Endometrial microvascular endothelial cells (primary cell): ENCODE results near the gene C7. TPM values are rescaled to one million over a fixed set of nuclear protein-coding genes. Genes with fewer than 3 reads are reported as not detected.
"Not testable (repeated sequence)": the region's sequence is repeated elsewhere in the genome, so short reads cannot be mapped to it uniquely, and the experiment has no call there.

Experiments
- in situ Hi-C: cut with HindIII; loops from 2 replicates; pipeline ENCODE4 v1.10.0; 2017; ENCODE audit warnings: low sequenced_read_pairs, low pct_unique_long_range_greater_than_20kb; ENCODE audit errors: inconsistent ontology term
- total RNA-seq: library from RNA; depleted of rRNA; stranded (reverse); fragments of >200 nt; gene quantifications from one replicate; pipeline ENCODE4 v1.2.3, GENCODE V29; 2015; ENCODE audit errors: inconsistent ontology term

C7 gene
- total RNA-seq, 1 donor from 2014 or later = not detected

DNA sequence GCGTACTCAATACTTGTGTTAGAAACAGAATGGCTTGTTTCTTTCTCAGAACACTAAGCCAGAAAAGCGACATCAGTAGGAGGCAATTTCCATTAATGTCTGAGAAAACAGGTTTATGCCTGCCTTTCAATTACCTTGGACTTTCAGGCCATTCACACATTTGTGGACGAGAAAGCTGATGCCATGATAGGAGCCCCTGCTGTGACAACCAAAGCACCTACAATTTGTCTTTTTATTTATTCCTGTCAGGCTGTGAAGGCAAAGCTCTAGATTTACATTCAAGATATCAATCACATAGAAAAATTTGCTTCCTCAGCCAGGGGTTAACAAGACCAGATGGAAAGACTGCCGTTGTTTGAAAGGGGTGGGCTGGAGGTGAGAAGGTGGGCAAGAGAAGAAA lies 76.2 kb downstream of the C7 start:
- in situ Hi-C loops = no loop called here

DNA sequence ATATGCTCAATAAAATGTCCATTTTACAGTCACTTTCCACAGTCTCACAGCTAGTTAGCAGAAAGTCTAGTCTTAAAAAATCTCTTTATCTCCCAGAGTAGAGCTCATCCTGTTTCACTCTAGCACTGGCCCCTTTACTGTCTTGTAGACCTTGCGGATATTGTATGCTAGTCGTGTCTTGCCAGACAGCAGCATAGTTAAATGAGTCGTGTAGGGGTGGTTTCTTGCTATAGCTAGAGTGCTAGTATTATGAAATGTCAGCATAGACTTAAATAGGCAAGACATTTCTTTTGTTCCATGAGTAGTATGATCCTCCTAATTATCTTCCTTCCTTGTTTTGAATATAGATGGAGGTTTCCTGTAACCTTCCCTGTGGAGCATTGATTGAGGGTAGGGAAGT lies 77.4 kb downstream of the C7 start:
- in situ Hi-C loops = no loop called here

DNA sequence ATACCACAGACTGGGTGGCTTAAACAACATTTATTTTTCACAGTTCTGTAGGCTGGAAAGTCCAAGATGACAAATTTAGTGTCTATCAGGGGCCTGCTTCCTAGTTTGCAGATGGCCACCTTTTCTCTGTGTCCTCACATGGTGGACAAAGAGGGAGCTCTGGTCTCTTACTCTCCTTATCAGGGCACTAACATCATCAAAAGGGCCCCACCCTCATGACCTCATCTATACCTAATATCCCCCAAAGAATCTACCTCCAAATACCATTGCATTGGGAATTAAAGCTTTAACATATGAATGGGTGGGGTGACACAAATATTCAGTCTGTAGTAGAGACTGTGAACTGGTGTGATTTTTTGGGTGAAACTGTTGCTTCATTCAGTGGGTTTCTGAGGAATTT lies 78.1 kb downstream of the C7 start:
- in situ Hi-C loops = no loop called here

DNA sequence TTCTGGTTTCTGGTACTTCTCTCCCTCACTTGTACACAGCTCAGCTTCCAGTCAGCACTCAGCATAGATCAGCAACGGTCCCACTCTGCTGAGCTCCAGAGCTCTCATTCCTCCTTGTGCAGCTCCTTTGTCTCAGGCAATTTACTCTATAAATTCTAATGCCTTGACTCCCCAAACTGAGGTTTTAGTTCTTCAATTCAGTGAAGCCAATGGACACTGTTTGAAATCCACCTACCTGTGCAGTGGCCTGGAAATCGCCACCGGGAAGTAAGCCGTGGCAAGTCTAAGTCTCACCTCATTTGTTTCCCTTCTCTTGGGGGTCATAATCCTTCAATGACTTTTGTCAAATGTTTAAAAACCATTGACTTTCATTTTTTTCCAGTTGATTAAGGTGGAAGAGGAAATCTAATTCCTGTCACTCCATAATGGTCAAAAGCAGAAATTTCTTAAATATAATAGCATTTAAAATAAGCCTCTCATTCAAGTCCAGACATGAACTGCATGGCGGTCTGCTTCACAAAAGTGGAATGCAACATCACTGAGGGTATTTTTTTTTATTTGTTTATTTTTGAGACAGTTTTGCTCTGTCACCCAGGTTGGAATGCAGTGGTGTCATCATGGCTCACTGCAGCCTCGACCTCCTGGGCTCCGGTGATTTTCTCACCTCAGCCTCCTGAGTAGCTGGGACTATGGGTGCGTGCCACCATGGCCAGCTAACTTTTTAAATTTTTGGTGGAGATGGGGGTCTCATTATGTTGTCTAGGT lies 79.6 kb downstream of the C7 start:
- in situ Hi-C loops = no loop called here

DNA sequence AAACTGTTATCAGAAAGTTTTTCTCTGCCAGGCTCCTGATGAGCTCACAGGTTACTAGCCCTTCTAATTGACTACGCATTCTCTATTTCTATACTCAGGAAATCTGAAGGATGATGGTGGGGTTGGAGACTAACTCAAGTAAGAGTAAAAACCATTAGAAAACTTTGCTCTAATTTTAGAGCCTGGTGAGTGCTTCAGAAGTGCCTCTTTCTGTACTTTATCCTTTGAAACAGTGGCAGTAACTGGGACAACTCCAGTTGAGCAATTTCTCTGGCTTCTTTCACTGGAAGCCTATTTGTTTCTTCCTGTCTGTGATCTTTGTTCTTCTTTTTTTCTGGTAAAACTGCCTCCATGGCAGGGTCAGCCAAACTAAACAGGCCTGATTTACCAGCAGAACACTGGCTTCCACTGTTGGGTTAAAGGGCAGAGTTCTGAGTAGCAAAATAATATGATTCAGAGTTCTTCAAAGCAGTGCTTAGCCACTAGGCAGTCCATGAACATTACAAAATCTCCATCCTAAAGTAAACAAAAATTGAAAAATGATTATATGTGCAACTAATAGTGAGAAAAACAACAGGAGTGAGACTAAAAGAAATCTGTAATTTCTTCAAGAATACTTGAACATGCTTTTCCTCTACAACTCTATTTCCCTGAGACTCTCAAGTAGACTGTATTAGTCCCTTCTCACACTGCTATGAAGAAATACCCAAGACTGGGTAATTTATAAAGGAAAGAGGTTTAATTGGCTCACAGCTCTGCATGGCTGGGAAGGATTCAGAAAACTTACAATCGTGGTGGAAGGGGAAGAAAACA lies 82.1 kb downstream of the C7 start:
- in situ Hi-C loops = no loop called here

DNA sequence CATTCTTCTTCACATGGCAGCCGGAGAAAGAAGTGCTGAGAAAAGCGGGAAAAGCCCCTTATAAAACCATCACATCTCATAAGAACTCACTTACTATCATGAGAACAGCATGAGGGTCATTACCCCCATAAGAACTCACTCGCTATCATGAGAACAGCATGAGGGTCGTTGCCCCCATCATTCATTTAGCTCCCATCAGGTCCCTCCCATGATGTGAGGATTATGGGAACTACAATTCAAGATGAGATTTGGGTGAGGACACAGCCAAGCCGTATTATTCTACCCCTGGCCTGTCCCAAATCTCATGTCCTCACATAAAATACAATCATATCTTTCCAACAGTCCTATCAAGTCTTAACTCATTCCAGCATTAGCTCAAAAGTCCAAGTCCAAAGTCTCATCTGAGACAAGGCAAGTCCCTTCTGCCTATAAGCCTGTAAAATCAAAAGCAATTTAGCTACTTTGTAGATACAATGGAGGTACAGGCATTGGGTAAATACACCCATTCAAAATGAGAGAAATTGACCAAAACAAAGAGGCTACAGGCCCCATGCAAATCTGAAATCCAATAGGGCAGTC lies 82.8 kb downstream of the C7 start:
- in situ Hi-C loops = no loop called here

DNA sequence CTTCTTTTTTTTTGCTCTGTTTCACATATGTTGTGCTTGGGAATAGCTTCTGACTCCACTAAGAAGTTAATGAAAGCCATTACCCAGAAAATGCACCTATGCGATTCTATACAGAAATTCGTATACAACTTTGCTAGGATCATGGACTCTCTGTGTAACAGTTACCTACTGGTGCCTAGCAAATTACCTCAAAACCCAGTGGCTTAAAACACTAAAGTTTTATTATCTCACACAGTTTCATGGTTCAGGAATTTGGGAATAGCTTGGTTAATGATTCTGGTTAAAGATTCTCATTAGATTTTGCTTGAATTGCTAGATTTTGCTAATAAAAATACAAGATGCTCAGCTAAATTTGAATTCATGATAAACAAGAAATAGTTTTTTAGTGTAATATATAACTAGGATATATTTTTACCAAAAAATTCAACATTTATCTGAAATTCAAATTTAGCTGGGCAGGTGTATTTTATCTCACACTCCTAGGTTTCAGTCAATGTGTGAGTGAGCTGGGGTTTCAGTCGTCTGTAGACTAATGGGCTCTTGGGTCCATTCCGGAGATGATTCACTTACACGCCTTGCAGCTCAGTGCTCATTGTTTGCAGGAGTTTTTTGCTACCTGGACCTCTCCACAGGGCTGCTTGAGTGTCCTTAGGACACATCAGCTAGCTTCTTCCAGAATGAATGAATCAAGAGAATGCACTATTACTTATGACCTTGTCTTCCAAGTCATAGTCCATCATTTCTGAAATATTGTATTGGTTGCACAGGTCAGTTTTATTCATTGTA lies 86.7 kb downstream of the C7 start:
- in situ Hi-C loops = no loop called here

DNA sequence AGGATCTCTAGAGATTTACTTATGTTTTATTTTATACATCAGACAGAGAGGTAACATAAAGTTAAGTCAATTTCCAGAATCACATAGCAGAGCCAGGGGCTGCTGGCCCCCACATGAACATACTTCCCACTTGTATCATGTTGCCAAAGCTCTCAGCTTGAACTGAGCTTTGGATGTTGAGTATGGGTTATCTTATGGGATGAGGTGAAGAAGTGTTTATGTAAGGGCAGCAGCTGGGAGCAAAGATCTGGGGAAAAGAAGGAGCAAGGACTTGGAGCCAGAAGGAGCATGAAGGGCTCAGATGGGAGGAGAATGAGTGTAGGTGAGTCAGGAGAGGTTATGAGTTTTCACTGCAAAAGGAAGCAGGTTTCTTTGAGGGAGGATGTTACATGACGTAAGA lies 89.8 kb downstream of the C7 start:
- in situ Hi-C loops = no loop called here

DNA sequence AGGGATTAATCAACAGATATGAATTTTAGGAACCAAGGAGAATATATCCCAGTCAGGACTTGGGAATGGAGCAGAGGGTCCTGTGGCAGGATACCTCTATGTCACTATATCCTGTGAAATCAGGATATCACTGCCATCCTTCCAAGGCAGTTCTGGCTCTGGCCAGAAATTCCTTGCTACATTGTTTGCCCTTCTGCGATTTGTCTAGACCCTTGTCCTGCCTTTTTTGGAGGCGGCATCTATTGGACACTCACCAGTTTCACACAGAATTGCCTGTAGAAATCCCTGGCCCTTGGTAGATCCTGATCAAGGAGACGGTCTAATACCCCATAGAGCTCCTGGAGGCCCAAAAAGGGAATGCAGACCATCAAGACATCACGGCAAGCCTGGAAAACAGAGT lies 90.7 kb downstream of the C7 start:
- in situ Hi-C loops = no loop called here

DNA sequence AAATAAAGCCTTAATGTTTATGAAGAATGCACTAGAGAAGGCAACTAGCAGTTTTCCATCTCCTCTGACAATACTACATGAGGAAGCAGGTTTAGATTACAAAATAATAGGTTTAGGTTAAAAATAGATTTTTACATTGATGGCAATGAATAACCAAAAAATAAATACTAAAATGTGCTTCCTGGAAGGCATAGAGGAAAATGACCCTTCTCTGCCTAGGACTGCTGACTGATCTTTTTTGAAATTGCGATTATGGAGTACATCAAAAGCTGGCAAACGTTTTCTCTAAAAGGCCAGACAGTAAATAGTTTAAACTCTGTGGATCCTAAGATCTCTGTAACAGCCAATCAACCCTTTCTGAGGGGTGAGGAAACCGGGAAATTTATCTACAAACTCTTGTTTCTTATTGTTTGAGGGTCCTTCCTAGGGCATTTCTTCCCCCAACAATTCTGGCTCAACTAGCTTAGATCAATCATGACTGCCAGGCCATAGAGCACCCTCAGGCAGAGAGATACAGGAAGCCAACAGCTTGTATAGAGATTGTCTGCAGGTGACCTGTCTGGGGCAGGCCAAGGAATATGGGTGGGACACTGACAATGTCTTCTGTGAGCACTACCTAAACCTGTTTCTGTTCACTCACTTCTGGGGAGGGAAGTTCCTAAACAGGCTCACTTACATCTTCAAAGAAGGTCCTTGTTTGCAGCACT lies 94.5 kb downstream of the C7 start:
- in situ Hi-C loops = no loop called here

DNA sequence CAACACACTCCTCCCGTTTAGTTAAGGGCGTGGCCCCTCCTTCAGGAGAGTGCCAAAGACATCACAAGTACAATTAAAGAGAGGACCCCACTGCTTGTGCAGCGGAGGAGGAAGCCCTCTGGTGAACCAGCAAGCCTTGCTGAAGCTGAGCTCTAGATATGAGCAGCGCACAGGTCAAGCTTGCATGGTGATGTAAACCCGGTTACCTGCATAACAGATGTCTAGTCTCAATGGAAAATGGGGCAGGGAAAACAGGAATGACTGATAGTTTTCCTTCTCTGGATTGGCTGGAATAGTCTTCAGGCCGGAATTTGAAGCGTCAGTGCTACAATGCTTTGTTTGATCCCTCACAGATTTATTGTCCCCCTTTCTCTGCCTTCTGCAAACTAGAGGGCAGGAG lies 95.6 kb downstream of the C7 start:
- in situ Hi-C loops = no loop called here

DNA sequence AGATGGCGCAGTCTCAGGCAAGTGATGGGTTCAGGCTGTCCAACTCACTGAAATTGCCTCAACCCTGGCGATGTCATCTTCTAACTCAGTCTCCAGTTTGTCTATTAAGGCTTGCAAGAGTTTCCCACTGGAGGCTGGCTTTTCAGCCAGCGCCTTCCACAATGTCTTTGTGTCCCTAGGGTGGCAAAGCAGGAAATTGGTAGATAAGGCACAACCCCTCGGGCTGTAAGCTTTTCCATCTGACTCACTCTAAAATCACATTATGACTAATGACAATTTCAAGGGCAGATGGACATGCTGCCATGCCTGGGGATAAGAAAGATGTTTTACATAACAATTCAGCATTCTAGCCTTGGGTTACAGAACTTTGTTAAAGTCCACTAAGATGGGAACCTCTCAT lies 99.9 kb downstream of the C7 start:
- in situ Hi-C loops = no loop called here

DNA sequence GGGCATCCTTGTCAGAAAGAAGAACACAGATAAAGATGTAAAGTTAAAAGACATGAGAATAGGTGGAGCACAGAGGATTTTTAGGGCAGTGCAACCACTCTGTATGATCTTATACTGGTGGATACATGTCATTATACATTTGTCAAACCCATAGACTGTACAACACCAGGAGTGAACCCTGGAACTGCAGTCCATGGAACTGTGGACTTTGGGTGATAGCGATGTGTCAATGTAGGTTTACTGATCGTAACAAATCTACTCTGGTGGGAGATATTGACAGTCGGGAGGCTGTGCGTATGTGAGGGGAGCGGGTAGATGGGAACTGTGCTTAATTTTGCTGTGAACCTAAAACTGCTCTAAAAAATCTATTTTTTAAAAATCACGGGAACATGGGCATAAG lies 101.3 kb downstream of the C7 start:
- in situ Hi-C loops = no loop called here

DNA sequence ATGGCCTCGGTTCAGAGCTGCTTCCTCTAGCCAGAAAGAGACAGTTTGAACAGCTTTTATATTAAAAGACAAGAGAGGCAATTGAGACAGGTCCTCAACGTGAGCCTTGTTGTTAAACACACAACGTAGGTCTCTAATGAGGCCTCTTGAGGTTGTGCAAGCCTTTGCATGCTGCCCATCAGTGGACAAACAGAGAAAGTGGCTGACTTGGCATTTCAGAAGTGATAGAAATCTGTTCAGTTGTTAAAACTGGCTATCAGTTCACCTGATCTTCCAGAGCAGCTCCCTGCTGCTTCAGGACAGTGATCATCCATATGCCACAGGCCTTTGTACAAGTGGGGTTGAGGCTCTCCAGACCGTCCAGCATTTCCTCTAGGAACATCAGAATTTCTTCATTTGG lies 103.0 kb downstream of the C7 start:
- in situ Hi-C loops = no loop called here

DNA sequence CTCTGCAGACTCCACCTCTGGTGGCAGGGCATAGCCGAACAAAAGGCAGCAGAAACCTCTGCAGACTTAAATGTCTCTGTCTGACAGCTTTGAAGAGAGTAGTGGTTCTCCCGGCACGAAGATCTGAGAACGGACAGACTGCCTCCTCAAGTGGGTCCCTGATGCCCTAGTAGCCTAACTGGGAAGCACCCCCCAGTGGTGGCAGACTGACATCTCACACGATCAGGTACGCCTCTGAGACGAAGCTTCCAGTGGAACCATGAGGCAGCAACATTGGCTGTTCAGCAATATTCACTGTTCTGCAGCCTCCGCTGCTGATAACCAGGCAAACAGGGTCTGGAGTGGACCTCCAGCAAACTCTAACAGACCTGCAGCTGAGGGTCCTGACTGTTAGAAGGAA lies 113.3 kb downstream of the C7 start:
- in situ Hi-C loops = not testable (repeated sequence)
